GM18511 (cell line): Measurements from ENCODE around the gene MYO19.
"Not testable (repeated sequence)": the region's sequence is repeated elsewhere in the genome, so short reads cannot be mapped to it uniquely, and the experiment has no call there.

Experiments used
- ATAC-seq: cut with Tn5 transposase; IDR thresholded peaks from one replicate; pipeline ENCODE4 v1.9.1; 2021; ENCODE audit warnings: mild to moderate bottlenecking, moderate library complexity; ENCODE audit not compliant: unreplicated experiment

MYO19 gene

DNA sequence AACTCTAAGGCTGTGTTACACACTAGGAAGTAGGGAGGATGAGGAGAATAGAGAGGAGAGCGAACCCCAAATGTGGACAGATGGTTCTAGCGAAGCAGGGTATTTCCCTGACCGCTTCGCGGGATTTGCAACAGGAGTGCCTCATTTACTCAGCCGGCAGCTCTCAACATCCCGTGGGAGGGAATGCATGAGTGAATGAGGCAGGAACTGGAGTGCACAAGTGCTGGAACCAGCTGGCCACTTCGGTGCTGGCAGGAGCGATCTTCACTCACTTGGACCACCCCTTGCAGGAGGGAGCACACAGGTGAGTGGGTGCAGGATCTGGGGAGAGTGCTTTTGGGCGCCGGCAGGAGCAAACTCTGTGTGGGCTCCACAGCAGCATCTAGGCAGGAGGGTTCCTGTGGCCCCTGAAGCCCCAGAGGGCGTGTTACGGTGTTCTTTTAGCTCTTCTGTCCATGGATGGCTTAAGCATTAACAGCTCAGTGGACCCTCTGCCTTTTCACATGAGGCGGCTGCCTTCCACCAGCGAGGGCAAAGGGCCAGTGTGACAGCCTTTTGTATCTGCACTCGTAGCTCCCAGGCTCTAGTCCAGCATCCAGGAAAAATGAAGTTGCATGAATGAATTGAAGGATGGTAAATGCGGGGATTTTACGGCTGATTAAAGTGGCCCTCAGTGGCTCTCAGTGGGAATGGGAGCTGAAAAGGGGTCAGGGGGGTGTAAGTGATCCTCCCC, 65.6 kb downstream of the MYO19 start:
- no peak for ATAC-seq

DNA sequence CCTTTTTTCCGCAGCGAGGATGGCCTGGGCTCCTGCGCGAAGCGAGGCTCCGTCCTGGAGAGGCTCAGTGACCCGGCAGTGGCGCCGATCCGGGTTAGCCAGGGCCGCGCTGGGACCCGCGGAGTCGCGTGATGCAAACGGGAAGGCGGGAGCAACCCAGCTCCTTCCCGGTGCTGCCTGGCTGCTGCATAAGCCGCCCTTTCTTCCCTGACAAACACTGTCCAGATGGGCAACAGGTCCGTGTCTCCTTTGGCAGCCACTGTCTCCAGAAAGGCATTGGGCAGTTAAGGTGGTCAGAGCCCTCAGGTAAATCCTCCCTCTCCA, 69.9 kb downstream of the MYO19 start:
- no peak for ATAC-seq

DNA sequence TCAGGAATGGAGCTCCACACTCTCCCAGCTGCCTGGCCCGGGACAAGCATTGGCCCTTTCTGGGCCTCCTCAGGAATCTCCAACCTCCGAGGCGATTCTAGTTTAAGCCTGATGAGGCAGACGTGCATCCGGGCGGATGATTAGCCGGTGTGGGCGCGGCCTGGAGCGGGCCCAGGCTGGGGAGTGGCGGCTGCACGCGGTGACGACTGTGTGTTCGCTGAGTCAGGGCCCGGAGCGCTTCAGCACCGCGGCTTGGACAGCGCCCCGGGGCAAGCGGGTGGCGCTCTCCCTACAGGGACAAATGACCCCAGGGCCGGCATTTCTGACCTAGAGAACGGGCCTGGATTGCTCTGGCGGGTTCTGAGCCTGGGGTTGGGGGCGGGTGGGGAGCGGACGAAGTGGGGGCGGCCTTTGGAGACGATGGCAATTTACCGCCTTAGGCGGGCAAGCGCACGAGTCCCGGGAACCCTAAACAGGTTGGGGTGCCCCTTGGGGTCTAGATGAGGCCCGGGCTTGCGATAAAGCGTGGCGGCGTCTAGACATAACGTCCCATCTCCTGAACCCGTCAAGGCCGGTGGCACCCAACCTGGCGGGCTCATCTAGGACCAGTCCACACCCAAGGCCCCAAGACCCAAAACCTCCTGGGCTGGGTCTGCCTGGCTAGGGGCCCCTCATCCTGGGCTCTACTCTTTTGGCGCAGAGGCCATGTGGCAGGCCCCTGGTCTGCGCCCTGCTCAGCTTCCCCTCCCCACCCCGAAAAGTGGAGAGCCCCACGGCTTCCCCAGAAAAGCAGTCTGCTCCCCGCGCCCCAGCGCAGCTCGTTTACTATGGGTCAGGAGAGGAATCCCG, 70.5 kb downstream of the MYO19 start:
- no peak for ATAC-seq

DNA sequence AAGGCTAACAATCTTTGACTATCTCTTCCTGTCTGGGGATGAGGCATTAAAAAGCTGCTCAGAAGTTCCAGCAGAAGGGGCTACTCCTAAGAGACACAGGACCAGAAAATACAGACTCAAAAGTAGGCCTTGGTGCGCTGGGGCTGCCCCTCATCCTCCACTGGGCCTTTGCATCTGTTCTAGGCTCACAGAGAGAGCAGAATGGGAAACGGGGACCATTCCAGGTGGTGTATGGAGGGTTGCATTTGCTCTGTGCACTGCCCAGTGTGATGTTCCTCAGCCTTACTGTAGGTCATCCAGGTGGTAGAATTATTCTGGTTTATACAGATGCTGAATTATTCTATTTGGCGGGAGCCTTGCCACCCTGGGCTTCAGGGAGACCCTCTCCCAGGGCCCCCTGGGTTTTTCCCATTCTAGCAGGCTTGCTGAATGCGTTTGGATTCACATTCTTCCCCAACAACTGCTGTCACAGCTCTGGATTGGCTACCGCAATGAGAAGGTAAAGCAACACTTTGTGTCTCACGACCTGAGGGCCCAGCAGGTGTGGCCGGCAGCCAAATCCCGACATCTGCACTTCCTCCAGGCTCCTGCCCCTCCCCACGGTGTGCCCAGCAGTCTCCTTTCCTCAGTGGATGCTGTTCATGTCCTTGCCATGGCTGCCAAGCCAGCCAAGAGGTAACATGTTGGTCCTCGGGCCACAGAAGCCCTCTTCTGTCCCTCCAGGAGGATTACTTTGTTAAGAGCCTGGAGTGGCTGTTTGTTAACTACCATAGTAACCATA, 73.1 kb downstream of the MYO19 start:
- ATAC-seq = no peak

DNA sequence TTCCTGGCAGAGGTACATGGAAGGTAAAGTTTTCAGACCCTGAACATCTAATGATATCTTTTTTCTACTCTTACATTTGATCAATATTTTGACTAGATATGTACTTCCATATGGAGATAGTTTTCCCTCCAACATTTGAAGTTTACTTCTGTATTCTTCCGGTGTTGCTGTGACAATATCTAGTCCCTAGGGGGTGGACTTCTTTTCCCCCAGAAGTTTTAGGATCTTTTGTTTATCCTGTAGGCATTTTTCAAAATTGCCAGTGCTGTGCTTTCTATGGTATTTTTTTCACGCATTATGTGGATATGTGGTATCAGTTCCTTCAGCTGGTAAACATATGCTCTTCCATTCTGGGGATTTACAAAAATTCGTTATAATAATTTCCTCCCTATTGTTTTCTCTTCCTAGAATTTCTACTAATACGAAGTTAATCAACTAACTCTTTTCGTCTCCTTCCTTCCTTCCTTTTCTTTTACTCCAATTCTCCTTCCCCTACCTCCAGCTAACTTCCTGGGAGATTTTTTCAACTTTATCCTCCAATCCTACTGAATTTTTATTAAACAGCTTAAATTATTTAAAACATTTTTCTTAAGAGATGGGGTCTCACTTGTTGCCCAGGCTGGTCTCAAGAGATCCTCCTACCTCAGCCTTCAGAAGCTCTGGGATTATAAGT, 74.3 kb downstream of the MYO19 start:
- ATAC-seq = no peak

DNA sequence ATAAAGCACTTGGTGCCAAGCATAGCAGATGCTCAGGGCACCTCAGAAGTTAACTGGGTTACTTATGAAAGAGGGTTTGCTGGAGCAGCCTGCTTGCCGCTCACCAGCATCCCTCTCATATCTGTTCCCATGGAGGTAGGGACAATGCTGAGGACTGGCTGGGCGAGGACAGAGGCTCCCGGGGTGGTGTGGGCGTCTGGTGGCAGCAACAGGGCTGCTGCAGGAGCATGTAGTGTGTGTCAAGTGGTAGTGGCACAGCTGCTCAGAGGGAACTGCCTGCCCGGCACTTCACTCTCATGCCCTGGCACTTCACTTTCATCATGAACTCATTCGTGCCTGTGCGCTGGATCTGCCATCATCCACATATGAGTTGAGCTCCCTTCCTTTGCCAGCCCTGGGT, 75.1 kb downstream of the MYO19 start:
- ATAC-seq = no peak

DNA sequence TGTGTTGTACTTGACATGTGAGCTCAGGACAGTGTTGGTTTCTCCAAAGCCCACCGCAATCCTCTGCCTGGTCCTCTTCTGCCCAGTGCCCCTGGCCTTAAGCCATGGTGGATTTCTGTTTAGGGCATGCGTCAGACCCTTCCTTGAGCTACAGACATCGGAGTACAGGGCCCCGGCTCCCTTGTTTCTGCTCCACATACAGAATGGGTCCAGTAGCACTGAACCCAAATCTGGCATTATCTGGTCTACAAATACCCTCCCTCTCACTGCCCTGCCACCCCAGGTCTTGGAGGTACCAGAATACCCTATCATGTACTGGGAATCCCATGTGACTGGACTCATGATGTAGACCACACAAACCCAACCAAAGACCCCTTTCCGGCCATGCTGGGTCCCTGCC, 75.6 kb downstream of the MYO19 start:
- no peak for ATAC-seq

DNA sequence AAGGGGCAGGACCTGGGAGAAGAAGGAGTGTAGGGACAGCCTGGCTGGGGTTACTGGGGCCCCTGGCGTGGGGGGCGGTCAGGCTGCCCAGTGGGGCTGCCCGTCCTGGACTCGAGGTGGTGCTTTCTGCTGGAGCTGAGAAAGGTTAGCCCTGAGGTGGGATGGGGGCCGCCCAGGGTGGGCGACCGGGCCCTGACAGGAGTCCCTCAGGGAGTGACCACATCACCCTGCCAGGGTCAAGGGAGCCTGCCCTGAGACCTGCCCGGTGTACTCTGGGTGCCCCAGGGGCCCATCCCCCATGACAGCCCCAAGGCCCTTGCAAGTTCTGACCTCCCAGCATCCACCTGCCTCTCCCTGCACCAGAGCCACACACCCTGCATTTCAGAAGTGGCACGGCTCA, 77.0 kb downstream of the MYO19 start:
- not testable (repeated sequence) for ATAC-seq

DNA sequence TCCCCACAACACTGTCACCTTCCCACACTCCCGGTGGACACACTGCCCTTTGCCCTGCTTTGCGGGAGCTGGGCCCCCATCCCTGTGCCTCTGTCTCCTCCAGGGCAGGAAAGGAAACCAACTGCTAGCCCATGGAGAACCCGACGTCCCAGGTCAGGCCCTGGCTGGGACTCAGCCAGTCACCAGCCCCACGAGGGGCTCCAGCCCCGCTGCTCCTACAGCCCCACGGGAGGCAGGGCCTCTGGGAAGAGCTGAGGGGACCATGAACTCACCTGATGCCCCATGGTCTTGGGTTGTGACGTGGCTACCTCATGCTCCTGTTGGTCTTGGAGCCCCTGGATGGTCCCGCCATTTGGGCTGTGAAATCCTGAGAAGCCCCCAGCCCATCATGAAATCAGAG, 81.8 kb downstream of the MYO19 start:
- not testable (repeated sequence) for ATAC-seq

DNA sequence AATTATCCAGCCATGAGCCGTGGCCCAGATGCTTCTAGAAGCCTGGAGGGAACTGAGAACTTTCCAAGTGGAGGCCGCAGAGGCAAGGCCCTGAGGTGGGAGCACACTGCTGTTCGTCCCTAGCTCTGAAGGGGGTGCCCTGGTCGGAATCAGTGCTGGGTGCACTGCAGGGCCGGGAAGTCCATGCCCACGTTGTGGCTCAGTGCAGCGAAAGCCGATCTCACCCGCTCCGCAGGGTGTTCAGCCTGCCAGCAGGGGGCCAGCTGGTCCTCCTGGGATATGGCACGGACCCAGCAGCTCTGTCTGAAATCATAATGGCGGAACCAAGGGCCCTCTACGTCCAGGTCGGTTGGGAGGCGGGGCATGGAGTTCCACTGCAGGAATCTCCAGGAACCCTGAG, 84.7 kb downstream of the MYO19 start:
- ATAC-seq = not testable (repeated sequence)
